ENCODE measurements around the gene PPP1R12A. TPM values are rescaled to one million over a fixed set of nuclear protein-coding genes. Genes with fewer than 3 reads are reported as not detected.
"Not testable (repeated sequence)": the region's sequence is repeated elsewhere in the genome, so short reads cannot be mapped to it uniquely, and the experiment has no call there.

PPP1R12A gene
- total RNA-seq, 2 donors from 2014 or later = 68.7 to 86.9 TPM

DNA sequence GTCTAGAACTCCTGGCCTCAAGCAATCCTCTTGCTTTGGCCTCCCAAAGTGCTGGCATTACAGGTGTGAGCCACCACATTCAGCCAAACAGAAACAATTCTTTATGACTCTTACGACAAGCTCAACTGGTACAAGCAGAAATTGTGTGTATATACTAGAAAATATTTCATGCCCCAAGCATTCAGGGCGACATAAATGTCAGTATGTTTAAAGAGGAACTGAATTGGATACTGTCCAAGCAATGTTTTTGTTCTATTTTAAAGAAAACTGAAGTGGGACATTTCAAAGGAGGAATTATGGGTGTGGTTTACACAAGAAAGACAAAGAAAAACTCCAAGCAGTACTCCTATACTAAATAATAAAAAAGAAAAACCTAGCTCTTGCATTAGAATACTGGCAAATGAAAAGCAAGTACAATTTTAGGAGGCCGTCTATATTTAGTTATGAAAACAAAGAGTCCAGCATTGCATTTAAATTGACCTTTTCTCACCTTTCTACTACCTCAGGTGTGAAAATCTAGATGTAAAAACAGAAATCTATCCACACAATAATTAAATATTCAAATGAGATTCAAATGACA, 48.9 kb downstream of the PPP1R12A start:
- Histone ChIP-seq H3K27me3 (replicated peaks; ENCODE audit: insufficient read depth) (no peaks in the 10 kb centered on the region), H3K36me3 (no peaks in the 10 kb centered on the region), H3K4me3 (no peak overlapping the region), H3K4me1 (replicated peaks) (peaks cover 9% of the 10 kb centered on the region), H3K9me3 (no peaks in the 10 kb centered on the region), H3K27ac (no peak overlapping the region)
- 46% methylated on average over 3 of the region's 3 CpGs for WGBS
- TF ChIP-seq POLR2AphosphoS5 (IDR thresholded peaks at IDR 0.05) (no peak), POLR2A (IDR thresholded peaks at IDR 0.05) (no peak)
- TF ChIP-seq, protein P1, sequence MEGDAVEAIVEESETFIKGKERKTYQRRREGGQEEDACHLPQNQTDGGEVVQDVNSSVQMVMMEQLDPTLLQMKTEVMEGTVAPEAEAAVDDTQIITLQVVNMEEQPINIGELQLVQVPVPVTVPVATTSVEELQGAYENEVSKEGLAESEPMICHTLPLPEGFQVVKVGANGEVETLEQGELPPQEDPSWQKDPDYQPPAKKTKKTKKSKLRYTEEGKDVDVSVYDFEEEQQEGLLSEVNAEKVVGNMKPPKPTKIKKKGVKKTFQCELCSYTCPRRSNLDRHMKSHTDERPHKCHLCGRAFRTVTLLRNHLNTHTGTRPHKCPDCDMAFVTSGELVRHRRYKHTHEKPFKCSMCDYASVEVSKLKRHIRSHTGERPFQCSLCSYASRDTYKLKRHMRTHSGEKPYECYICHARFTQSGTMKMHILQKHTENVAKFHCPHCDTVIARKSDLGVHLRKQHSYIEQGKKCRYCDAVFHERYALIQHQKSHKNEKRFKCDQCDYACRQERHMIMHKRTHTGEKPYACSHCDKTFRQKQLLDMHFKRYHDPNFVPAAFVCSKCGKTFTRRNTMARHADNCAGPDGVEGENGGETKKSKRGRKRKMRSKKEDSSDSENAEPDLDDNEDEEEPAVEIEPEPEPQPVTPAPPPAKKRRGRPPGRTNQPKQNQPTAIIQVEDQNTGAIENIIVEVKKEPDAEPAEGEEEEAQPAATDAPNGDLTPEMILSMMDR (IDR thresholded peaks at IDR 0.05) = no peak
- intact Hi-C loops (cut with DNase I) = no loop called here
- DNase-seq (ENCODE audit: low spot score) = no peak

DNA sequence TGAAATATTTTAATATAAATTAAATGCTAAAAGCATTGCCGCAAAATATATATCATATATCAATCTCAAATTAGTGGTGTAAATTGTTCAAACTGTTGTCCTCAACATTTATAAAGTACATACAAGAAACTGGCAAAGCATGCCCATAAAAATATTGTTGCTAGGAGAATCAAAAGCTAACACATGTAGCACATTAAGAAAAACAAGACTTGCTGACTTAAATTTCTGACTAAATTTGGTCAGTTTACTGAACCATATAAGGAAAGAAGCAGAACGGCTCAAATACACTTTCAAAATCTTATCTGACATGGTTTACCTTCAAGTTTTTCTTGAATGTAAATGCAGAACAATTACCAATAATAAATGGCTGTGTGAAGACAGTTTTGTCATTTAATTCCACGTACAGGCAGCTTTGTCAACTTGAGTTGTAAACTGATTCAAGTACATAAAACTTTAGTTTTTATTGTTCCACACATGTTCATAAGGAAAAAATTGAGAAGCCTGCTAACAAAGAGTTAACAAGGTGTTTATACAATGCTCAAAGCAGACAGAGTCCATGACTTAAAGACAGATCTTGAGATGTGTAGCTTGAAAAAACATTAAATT, 50.4 kb downstream of the PPP1R12A start:
- no peak for DNase-seq (ENCODE audit: low spot score)
- intact Hi-C loops (cut with DNase I) = no loop called here
- peak overlapping the region in 1 of 2 donors; percentile 24 for H3K27ac ChIP-seq
- no peaks in the 10 kb centered on the region for H3K27me3 ChIP-seq (replicated peaks; ENCODE audit: insufficient read depth)
- no peaks in the 10 kb centered on the region for H3K36me3 ChIP-seq
- TF ChIP-seq POLR2A (IDR thresholded peaks at IDR 0.05) = no peak
- no peak for TF ChIP-seq POLR2AphosphoS5 (IDR thresholded peaks at IDR 0.05)
- TF ChIP-seq, protein P1 (IDR thresholded peaks at IDR 0.05) = no peak
- peaks cover 9% of the 10 kb centered on the region for H3K4me1 ChIP-seq (replicated peaks)
- 41% methylated on average over 3 of the region's 3 CpGs for WGBS
- no peak overlapping the region for H3K4me3 ChIP-seq
- H3K9me3 ChIP-seq = no peaks in the 10 kb centered on the region

DNA sequence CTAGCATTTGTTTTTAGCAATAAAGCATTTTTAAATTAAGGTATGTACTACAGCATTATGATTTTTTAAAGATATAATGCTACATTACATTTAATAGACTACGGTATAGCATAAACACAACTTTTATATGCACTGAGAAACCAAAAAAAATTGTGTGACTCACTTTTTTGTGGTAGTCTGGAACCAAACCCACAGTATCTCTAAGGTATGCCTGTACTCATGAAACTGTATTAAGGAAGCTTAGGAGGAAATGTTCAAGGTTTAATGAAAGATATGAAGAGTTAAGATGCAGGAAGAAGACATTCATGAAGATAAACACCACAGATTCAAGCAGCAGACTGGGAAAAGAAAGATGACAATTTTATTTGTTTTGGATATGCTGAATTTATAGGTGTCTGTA, 51.7 kb downstream of the PPP1R12A start:
- H3K4me1 ChIP-seq (replicated peaks) = peaks cover 6% of the 10 kb centered on the region
- H3K27me3 ChIP-seq (replicated peaks; ENCODE audit: insufficient read depth) = no peaks in the 10 kb centered on the region
- H3K4me3 ChIP-seq = no peak overlapping the region
- no peak for DNase-seq (ENCODE audit: low spot score)
- no peaks in the 10 kb centered on the region for H3K36me3 ChIP-seq
- no peaks in the 10 kb centered on the region for H3K9me3 ChIP-seq
- WGBS = 82% methylated on average over 1 of the region's 1 CpG
- intact Hi-C loops (cut with DNase I) = no loop called here
- TF ChIP-seq POLR2AphosphoS5 (IDR thresholded peaks at IDR 0.05) = no peak
- TF ChIP-seq POLR2A (IDR thresholded peaks at IDR 0.05) = no peak
- TF ChIP-seq, protein P1 (IDR thresholded peaks at IDR 0.05) = no peak
- no peak overlapping the region for H3K27ac ChIP-seq

DNA sequence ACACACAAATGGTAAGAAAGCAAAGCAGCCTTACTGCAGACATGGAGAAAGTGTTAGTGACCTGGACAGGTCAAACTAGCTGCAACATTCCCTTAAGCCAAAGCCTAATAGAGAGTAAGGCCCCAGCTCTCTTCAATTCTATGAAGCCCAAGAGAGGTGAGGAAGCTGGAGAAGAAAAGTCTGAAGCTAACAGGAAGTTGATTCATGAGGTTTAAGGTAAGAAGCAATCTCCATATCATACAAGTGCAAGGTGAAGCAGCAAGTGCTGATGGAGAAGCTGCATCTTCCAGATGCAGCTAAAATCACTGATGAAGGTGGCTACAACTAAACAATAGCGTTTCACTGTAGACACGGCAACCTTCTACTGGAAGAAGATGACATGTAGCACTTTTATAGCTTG, 53.5 kb downstream of the PPP1R12A start:
- intact Hi-C loops (cut with DNase I) = no loop called here
- TF ChIP-seq POLR2A (IDR thresholded peaks at IDR 0.05) (no peak), POLR2AphosphoS5 (IDR thresholded peaks at IDR 0.05) (no peak)
- TF ChIP-seq, protein P1 (IDR thresholded peaks at IDR 0.05) = no peak
- Histone ChIP-seq H3K27me3 (replicated peaks; ENCODE audit: insufficient read depth) (no peaks in the 10 kb centered on the region), H3K4me3 (no peak overlapping the region), H3K36me3 (no peaks in the 10 kb centered on the region), H3K4me1 (replicated peaks) (peaks cover 3% of the 10 kb centered on the region), H3K9me3 (no peaks in the 10 kb centered on the region), H3K27ac (no peak overlapping the region)
- DNase-seq (ENCODE audit: low spot score) = no peak
- WGBS = 88% methylated on average over 2 of the region's 2 CpGs

DNA sequence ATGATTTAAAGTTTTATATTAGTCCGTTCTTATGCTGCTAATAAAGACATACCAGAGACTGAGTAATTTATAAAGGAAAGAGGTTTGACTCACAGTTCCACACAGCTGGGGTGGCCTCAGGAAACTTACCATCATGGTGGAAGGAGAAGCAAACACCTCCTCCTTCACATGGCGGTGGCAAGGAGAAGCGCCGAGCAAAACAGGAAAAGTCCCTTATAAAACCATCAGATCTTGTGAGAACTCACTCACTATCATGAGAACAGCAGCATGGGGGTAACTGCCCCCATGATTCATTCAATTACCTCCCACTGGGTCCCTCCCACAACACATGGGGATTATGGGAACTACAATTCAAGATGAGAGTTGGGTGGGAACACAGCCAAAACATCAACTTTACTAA, 56.4 kb downstream of the PPP1R12A start:
- H3K36me3 ChIP-seq; H3K27me3 ChIP-seq (replicated peaks; ENCODE audit: insufficient read depth); DNase-seq (ENCODE audit: low spot score); H3K4me3 ChIP-seq; intact Hi-C loops (cut with DNase I); H3K4me1 ChIP-seq (replicated peaks); H3K27ac ChIP-seq; H3K9me3 ChIP-seq: not testable (repeated sequence)
- WGBS = 88% methylated on average over 4 of the region's 4 CpGs

Measured in prostate gland (tissue), 2 donors.